Type B pancreatic cell (in vitro differentiated cells): Measurements from ENCODE around the gene LRRN2. TPM values are rescaled to one million over a fixed set of nuclear protein-coding genes. Genes with fewer than 3 reads are reported as not detected.
"Not testable (repeated sequence)": the region's sequence is repeated elsewhere in the genome, so short reads cannot be mapped to it uniquely, and the experiment has no call there.

Experiments used
- DNase-seq: peaks from one replicate; pipeline ENCODE4 v3.0.0; 2021; ENCODE audit warnings: mixed read lengths; ENCODE audit not compliant: unreplicated experiment; ENCODE audit errors: extremely low spot score
- H3K27ac Mint-ChIP-seq: 2 replicates; pipeline ENCODE4 v1.8.0; 2021; ENCODE audit warnings: mild to moderate bottlenecking, mixed read lengths
- H3K27me3 Mint-ChIP-seq: 2 replicates; pipeline ENCODE4 v1.8.0; 2021; ENCODE audit warnings: mixed read lengths
- H3K36me3 Mint-ChIP-seq: 2 replicates; pipeline ENCODE4 v1.8.0; 2021; ENCODE audit warnings: mixed read lengths
- H3K4me1 Mint-ChIP-seq: one replicate; pipeline ENCODE4 v1.8.0; 2021; ENCODE audit warnings: mixed read lengths; ENCODE audit not compliant: unreplicated experiment
- H3K4me3 Mint-ChIP-seq: 2 replicates; pipeline ENCODE4 v1.8.0; 2021; ENCODE audit warnings: mild to moderate bottlenecking, mixed read lengths
- H3K9me3 Mint-ChIP-seq: 2 replicates; pipeline ENCODE4 v1.8.0; 2021; ENCODE audit warnings: mixed read lengths
- total RNA-seq: library from RNA; stranded (reverse); gene quantifications from 2 replicates; pipeline ENCODE4 v1.2.1, GENCODE V29; 2021; ENCODE audit warnings: low replicate concordance
- TF ChIP-seq, protein P1 (sequence below): fragments of 200-600 bp; sonication (generic); conservative IDR thresholded peaks from 2 replicates; pipeline ENCODE4 v1.5.0; 2021; ENCODE audit warnings: antibody characterized with exemption, mild to moderate bottlenecking

The LRRN2 gene
- total RNA-seq, 1 donor from 2014 or later: 19.0 TPM

DNA sequence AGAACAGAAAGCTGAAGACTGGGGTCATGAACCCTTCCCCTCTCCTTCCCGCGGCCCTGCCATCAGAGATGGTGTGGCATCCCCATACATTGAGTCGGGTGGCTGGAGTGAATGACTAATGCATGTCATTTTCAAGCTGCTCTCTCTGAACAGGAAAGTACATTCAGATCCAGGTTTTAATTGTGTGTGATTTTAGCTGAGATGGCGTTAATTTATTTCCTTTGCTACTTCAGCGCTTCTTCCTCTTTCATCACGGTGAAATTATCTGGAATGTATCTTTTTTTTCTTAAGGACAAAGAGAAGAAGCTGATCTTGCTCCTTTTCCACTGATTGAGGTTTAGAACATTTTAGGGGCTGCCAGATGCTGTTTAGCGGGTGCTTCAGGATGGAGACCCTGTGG lies 8.6 kb upstream of the LRRN2 start:
- no peak for DNase-seq
- peaks cover 31% of the 10 kb centered on the region for H3K27me3 Mint-ChIP-seq
- no peak overlapping the region for H3K4me3 Mint-ChIP-seq
- no peaks in the 10 kb centered on the region for H3K36me3 Mint-ChIP-seq
- peaks cover 5% of the 10 kb centered on the region for H3K4me1 Mint-ChIP-seq
- no peaks in the 10 kb centered on the region for H3K9me3 Mint-ChIP-seq
- H3K27ac Mint-ChIP-seq: no peak overlapping the region
- TF ChIP-seq, protein P1, sequence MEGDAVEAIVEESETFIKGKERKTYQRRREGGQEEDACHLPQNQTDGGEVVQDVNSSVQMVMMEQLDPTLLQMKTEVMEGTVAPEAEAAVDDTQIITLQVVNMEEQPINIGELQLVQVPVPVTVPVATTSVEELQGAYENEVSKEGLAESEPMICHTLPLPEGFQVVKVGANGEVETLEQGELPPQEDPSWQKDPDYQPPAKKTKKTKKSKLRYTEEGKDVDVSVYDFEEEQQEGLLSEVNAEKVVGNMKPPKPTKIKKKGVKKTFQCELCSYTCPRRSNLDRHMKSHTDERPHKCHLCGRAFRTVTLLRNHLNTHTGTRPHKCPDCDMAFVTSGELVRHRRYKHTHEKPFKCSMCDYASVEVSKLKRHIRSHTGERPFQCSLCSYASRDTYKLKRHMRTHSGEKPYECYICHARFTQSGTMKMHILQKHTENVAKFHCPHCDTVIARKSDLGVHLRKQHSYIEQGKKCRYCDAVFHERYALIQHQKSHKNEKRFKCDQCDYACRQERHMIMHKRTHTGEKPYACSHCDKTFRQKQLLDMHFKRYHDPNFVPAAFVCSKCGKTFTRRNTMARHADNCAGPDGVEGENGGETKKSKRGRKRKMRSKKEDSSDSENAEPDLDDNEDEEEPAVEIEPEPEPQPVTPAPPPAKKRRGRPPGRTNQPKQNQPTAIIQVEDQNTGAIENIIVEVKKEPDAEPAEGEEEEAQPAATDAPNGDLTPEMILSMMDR: no peak

- TF ChIP-seq, protein P1: no peak
- H3K9me3 Mint-ChIP-seq: no peaks in the 10 kb centered on the region
- no peaks in the 10 kb centered on the region for H3K36me3 Mint-ChIP-seq
- DNase-seq: no peak
- H3K27me3 Mint-ChIP-seq: peaks cover 42% of the 10 kb centered on the region
- no peak overlapping the region for H3K27ac Mint-ChIP-seq
- peaks cover 5% of the 10 kb centered on the region for H3K4me1 Mint-ChIP-seq
- H3K4me3 Mint-ChIP-seq: no peak overlapping the region
Measured at GRCh38 chr1:204692841-204693356, 7.4 kb upstream of the LRRN2 start.

- Mint-ChIP-seq H3K4me1 (peaks cover 5% of the 10 kb centered on the region), H3K4me3 (no peak overlapping the region), H3K36me3 (no peaks in the 10 kb centered on the region), H3K9me3 (no peaks in the 10 kb centered on the region), H3K27ac (no peak overlapping the region), H3K27me3 (peaks cover 47% of the 10 kb centered on the region)
- TF ChIP-seq, protein P1: peak; percentile 50
- no peak for DNase-seq
Measured at GRCh38 chr1:204692325-204692840, 6.8 kb upstream of the LRRN2 start.

GRCh38 chr1:204691328-204691730 lies 5.8 kb upstream of the LRRN2 start:
- not testable (repeated sequence) for H3K4me3 Mint-ChIP-seq, H3K27ac Mint-ChIP-seq, DNase-seq, H3K4me1 Mint-ChIP-seq, H3K36me3 Mint-ChIP-seq, H3K9me3 Mint-ChIP-seq
- H3K27me3 Mint-ChIP-seq: peaks cover 52% of the 10 kb centered on the region

GRCh38 chr1:204688776-204689175 lies 3.2 kb upstream of the LRRN2 start:
- Mint-ChIP-seq H3K27ac (no peak overlapping the region), H3K36me3 (no peaks in the 10 kb centered on the region), H3K4me1 (peaks cover 5% of the 10 kb centered on the region), H3K4me3 (no peak overlapping the region), H3K27me3 (peaks cover 64% of the 10 kb centered on the region), H3K9me3 (no peaks in the 10 kb centered on the region)
- TF ChIP-seq, protein P1: no peak
- no peak for DNase-seq

DNA sequence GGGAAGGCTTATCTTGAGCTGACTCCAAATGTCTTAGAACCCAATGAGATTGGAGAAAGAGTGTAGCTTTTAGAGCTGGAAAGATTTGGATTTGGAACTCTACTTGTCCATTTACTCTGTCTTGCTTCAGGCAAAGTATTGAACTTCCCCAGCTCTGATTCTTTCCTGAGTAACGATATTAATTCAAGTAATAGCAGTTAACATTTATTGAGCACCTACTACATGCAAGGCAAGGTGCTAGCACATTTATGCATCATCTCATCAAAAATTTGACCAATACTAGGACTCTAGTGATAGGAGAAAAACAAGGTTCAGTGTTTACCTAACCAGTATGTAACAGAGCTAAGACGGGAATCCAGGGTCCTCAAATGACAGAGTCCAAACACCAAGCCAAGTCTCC lies 2.5 kb upstream of the LRRN2 start:
- Mint-ChIP-seq H3K36me3 (no peaks in the 10 kb centered on the region), H3K9me3 (no peaks in the 10 kb centered on the region), H3K4me1 (no peaks in the 10 kb centered on the region), H3K4me3 (no peak overlapping the region), H3K27ac (no peak overlapping the region), H3K27me3 (peaks cover 67% of the 10 kb centered on the region)
- TF ChIP-seq, protein P1: no peak
- DNase-seq: no peak
